Activated CD8-positive, alpha-beta memory T cell treated with anti-CD3 and anti-CD28 coated beads, Interleukin-2, amount 10 ng/mL, durations not matched to agents 7 days and 5 days (primary cell): ENCODE results near the gene SLC22A16. TPM values are rescaled to one million over a fixed set of nuclear protein-coding genes. Genes with fewer than 3 reads are reported as not detected.
A peak's percentile ranks its signal among the peaks of the same experiment; 100 is the strongest.
"Not testable (repeated sequence)": the region's sequence is repeated elsewhere in the genome, so short reads cannot be mapped to it uniquely, and the experiment has no call there.

Experiments used
- ATAC-seq: fragments of 150-1000 bp; cut with Tn5 transposase; one replicate; pipeline ENCODE4 v1.10.0; 2021; ENCODE audit warnings: moderate library complexity
- CTCF ChIA-PET: fragments of 350-600 bp; sonication (Branson Sonifier 250); formaldehyde crosslinking; loops from one replicate; lab custom pipeline; 2021; ENCODE audit warnings: antibody characterized with exemption; lab: Charles Lee
- DNase-seq: peaks from one replicate; pipeline ENCODE4 v3.0.0-alpha.2; 2020
- H3K27ac Mint-ChIP-seq: one replicate; pipeline ENCODE4 v1.8.0; 2021; ENCODE audit warnings: mild to moderate bottlenecking, mixed read lengths
- H3K27me3 Mint-ChIP-seq: one replicate; pipeline ENCODE4 v1.8.0; 2021; ENCODE audit warnings: mixed read lengths
- H3K36me3 Mint-ChIP-seq: one replicate; pipeline ENCODE4 v1.8.0; 2021; ENCODE audit warnings: mild to moderate bottlenecking, mixed read lengths
- H3K4me1 Mint-ChIP-seq: one replicate; pipeline ENCODE4 v1.8.0; 2021; ENCODE audit warnings: mixed read lengths
- H3K4me3 Mint-ChIP-seq: one replicate; pipeline ENCODE4 v1.8.0; 2021; ENCODE audit warnings: mild to moderate bottlenecking, moderate library complexity, mixed read lengths
- H3K9me3 Mint-ChIP-seq: one replicate; pipeline ENCODE4 v1.8.0; 2022; ENCODE audit warnings: low read depth, mixed read lengths
- total RNA-seq, 2 experiments: library from RNA; stranded (reverse); gene quantifications; one replicate each; pipeline ENCODE4 v1.2.3, GENCODE V29; 2021

The SLC22A16 gene
- total RNA-seq: not detected

GRCh38 chr6:110476046-110476849 is at the start of gene SLC22A16:
TSS of gene SLC22A16 (minus strand) at chr6:110476613. CDS start at chr6:110476574, 39 bp downstream.
- no peaks in the 10 kb centered on the region for H3K36me3 Mint-ChIP-seq
- H3K27me3 Mint-ChIP-seq: peaks cover 55% of the 10 kb centered on the region
- H3K9me3 Mint-ChIP-seq: no peaks in the 10 kb centered on the region
- peaks cover 10% of the 10 kb centered on the region for H3K4me1 Mint-ChIP-seq
- no peak for DNase-seq
- CTCF ChIA-PET: no interaction called here
- H3K27ac Mint-ChIP-seq: no peak within 1 kb of the TSS
- H3K4me3 Mint-ChIP-seq: peak within 1 kb of the TSS; percentile 7
- peak; percentile 27 for ATAC-seq

GRCh38 chr6:110525001-110525400 is 48.6 kb upstream of the SLC22A16 start:
- no peaks in the 10 kb centered on the region for H3K9me3 Mint-ChIP-seq
- no peak for ATAC-seq
- H3K36me3 Mint-ChIP-seq: no peaks in the 10 kb centered on the region
- DNase-seq: no peak
- peaks cover 15% of the 10 kb centered on the region for H3K4me1 Mint-ChIP-seq
- peaks cover 5% of the 10 kb centered on the region for H3K27me3 Mint-ChIP-seq
- H3K27ac Mint-ChIP-seq: no peak overlapping the region
- CTCF ChIA-PET: no interaction called here
- H3K4me3 Mint-ChIP-seq: no peak overlapping the region

GRCh38 chr6:110524305-110524704 is 47.9 kb upstream of the SLC22A16 start:
- Mint-ChIP-seq H3K4me3 (no peak overlapping the region), H3K27ac (no peak overlapping the region), H3K9me3 (no peaks in the 10 kb centered on the region), H3K4me1 (peaks cover 9% of the 10 kb centered on the region), H3K36me3 (no peaks in the 10 kb centered on the region), H3K27me3 (peaks cover 9% of the 10 kb centered on the region)
- ATAC-seq (no peak), DNase-seq (no peak)
- CTCF ChIA-PET: no interaction called here

GRCh38 chr6:110523451-110524021 is 47.1 kb upstream of the SLC22A16 start:
- ATAC-seq (no peak), DNase-seq (no peak)
- Mint-ChIP-seq H3K27ac (no peak overlapping the region), H3K4me1 (peaks cover 5% of the 10 kb centered on the region), H3K36me3 (no peaks in the 10 kb centered on the region), H3K9me3 (no peaks in the 10 kb centered on the region), H3K4me3 (no peak overlapping the region), H3K27me3 (peaks cover 9% of the 10 kb centered on the region)
- CTCF ChIA-PET: no interaction called here

- no peak for DNase-seq
- H3K9me3 Mint-ChIP-seq: no peaks in the 10 kb centered on the region
- ATAC-seq: no peak
These were observed 46.0 kb upstream of the SLC22A16 start for GRCh38 chr6:110522427-110522826.

GRCh38 chr6:110520992-110521543 is 44.7 kb upstream of the SLC22A16 start:
- H3K27ac Mint-ChIP-seq: no peak overlapping the region
- no peak for DNase-seq
- ATAC-seq: no peak
- no peaks in the 10 kb centered on the region for H3K9me3 Mint-ChIP-seq
- H3K36me3 Mint-ChIP-seq: no peaks in the 10 kb centered on the region
- H3K27me3 Mint-ChIP-seq: peaks cover 23% of the 10 kb centered on the region
- CTCF ChIA-PET: no interaction called here
- H3K4me1 Mint-ChIP-seq: no peaks in the 10 kb centered on the region
- H3K4me3 Mint-ChIP-seq: no peak overlapping the region

More at GRCh38 chr6:110522427-110522826, 46.0 kb upstream of the SLC22A16 start:
- H3K27ac Mint-ChIP-seq: no peak overlapping the region
- peaks cover 16% of the 10 kb centered on the region for H3K27me3 Mint-ChIP-seq
- no peak overlapping the region for H3K4me3 Mint-ChIP-seq
- CTCF ChIA-PET: no interaction called here
- H3K36me3 Mint-ChIP-seq: no peaks in the 10 kb centered on the region
- H3K4me1 Mint-ChIP-seq: no peaks in the 10 kb centered on the region

- Mint-ChIP-seq H3K27me3 (peaks cover 21% of the 10 kb centered on the region), H3K27ac (no peak overlapping the region), H3K4me3 (no peak overlapping the region), H3K4me1 (no peaks in the 10 kb centered on the region), H3K9me3 (no peaks in the 10 kb centered on the region), H3K36me3 (no peaks in the 10 kb centered on the region)
- CTCF ChIA-PET: no interaction called here
- DNase-seq (no peak), ATAC-seq (no peak)
These were observed 44.0 kb upstream of the SLC22A16 start for GRCh38 chr6:110520209-110520965.

- CTCF ChIA-PET: interaction anchor here (1.5 kb wide), 1 partner anchor 10 kb away, joined by 3 read pairs; no protein-coding TSS in a partner anchor
- no peaks in the 10 kb centered on the region for H3K4me1 Mint-ChIP-seq
- no peaks in the 10 kb centered on the region for H3K36me3 Mint-ChIP-seq
- H3K27ac Mint-ChIP-seq: no peak overlapping the region
- DNase-seq (no peak), ATAC-seq (no peak)
- H3K4me3 Mint-ChIP-seq: no peak overlapping the region
- peaks cover 23% of the 10 kb centered on the region for H3K27me3 Mint-ChIP-seq
- no peaks in the 10 kb centered on the region for H3K9me3 Mint-ChIP-seq
These were observed 41.3 kb upstream of the SLC22A16 start for GRCh38 chr6:110517601-110518281.

GRCh38 chr6:110517034-110517433 is 40.6 kb upstream of the SLC22A16 start:
- H3K4me1 Mint-ChIP-seq: no peaks in the 10 kb centered on the region
- DNase-seq: no peak
- no peaks in the 10 kb centered on the region for H3K36me3 Mint-ChIP-seq
- CTCF ChIA-PET: no interaction called here
- H3K4me3 Mint-ChIP-seq: no peak overlapping the region
- no peaks in the 10 kb centered on the region for H3K9me3 Mint-ChIP-seq
- no peak for ATAC-seq
- H3K27me3 Mint-ChIP-seq: peaks cover 29% of the 10 kb centered on the region
- H3K27ac Mint-ChIP-seq: no peak overlapping the region

GRCh38 chr6:110514818-110515217 is 38.4 kb upstream of the SLC22A16 start:
- H3K4me1 Mint-ChIP-seq: no peaks in the 10 kb centered on the region
- DNase-seq: no peak
- H3K36me3 Mint-ChIP-seq: no peaks in the 10 kb centered on the region
- CTCF ChIA-PET: no interaction called here
- H3K9me3 Mint-ChIP-seq: no peaks in the 10 kb centered on the region
- H3K27ac Mint-ChIP-seq: no peak overlapping the region
- H3K27me3 Mint-ChIP-seq: peaks cover 34% of the 10 kb centered on the region
- ATAC-seq: no peak
- H3K4me3 Mint-ChIP-seq: no peak overlapping the region

- no peak for ATAC-seq
- no peaks in the 10 kb centered on the region for H3K36me3 Mint-ChIP-seq
- no peak for DNase-seq
- no peak overlapping the region for H3K27ac Mint-ChIP-seq
- H3K4me3 Mint-ChIP-seq: no peak overlapping the region
- H3K4me1 Mint-ChIP-seq: no peaks in the 10 kb centered on the region
- H3K9me3 Mint-ChIP-seq: no peaks in the 10 kb centered on the region
- H3K27me3 Mint-ChIP-seq: peaks cover 32% of the 10 kb centered on the region
- CTCF ChIA-PET: no interaction called here
These were observed 36.6 kb upstream of the SLC22A16 start for GRCh38 chr6:110512991-110513390.

GRCh38 chr6:110512549-110512948 is 36.1 kb upstream of the SLC22A16 start:
- DNase-seq, ATAC-seq, H3K4me1 Mint-ChIP-seq, CTCF ChIA-PET, H3K27ac Mint-ChIP-seq, H3K9me3 Mint-ChIP-seq, H3K4me3 Mint-ChIP-seq, H3K36me3 Mint-ChIP-seq: not testable (repeated sequence)
- peaks cover 29% of the 10 kb centered on the region for H3K27me3 Mint-ChIP-seq

- H3K27me3 Mint-ChIP-seq: peaks cover 24% of the 10 kb centered on the region
- no peak overlapping the region for H3K27ac Mint-ChIP-seq
- H3K4me3 Mint-ChIP-seq: no peak overlapping the region
- no peaks in the 10 kb centered on the region for H3K9me3 Mint-ChIP-seq
- CTCF ChIA-PET: no interaction called here
- DNase-seq: no peak
- no peaks in the 10 kb centered on the region for H3K4me1 Mint-ChIP-seq
- H3K36me3 Mint-ChIP-seq: no peaks in the 10 kb centered on the region
- no peak for ATAC-seq
These were observed 35.0 kb upstream of the SLC22A16 start for GRCh38 chr6:110511401-110511800.
